H1 (cell line): ENCODE measurements around the gene NHEJ1. TPM values are rescaled to one million over a fixed set of nuclear protein-coding genes. Genes with fewer than 3 reads are reported as not detected.

Experiments used
- CTCF ChIA-PET: fragments of 300-600 bp; sonication (Branson Sonifier 250); formaldehyde crosslinking; loops from one replicate; lab custom pipeline; 2021; ENCODE audit not compliant: partially characterized antibody; lab: Charles Lee
- POLR2A ChIA-PET: fragments of 300-600 bp; sonication (Branson Sonifier 250); formaldehyde crosslinking; loops from one replicate; lab custom pipeline; 2021; ENCODE audit warnings: inconsistent platforms; ENCODE audit not compliant: partially characterized antibody; lab: Charles Lee
- DNase-seq, 2 experiments: peaks; one replicate each; pipeline versions ENCODE4 v3.0.0 to v3.0.0-alpha.2; 2010 to 2022; ENCODE audit warnings: low spot score in 2 of 2, low read depth in 1 of 2, mixed read lengths in 1 of 2
- FAIRE-seq: peaks from 2 replicates; lab custom pipeline; 2011; peaks lifted over from hg19 to GRCh38; lab: Jason Lieb, UNC
- H2AFZ ChIP-seq: 2 replicates; pipeline ENCODE4 v1.8.1; 2012; ENCODE audit warnings: low read length, inconsistent platforms
- H2AK5ac ChIP-seq: 2 replicates; pipeline ENCODE4 v1.6.1; 2013; ENCODE audit warnings: low read depth, low read length
- H2BK120ac ChIP-seq: replicated peaks from 2 replicates; pipeline ENCODE3; 2013; ENCODE audit warnings: low read depth, low read length, inconsistent platforms
- H2BK12ac ChIP-seq: 2 replicates; pipeline ENCODE4 v1.6.1; 2013; ENCODE audit warnings: low read depth, low read length
- H2BK15ac ChIP-seq: 2 replicates; pipeline ENCODE4 v1.6.1; 2013; ENCODE audit warnings: low read length
- H2BK20ac ChIP-seq: 2 replicates; pipeline ENCODE4 v1.6.1; 2013; ENCODE audit warnings: low read length
- H2BK5ac ChIP-seq: 2 replicates; pipeline ENCODE4 v1.6.1; 2013; ENCODE audit warnings: low read depth, low read length
- H3K14ac ChIP-seq: 2 replicates; pipeline ENCODE4 v1.6.1; 2013; ENCODE audit warnings: inconsistent platforms; ENCODE audit not compliant: insufficient read length
- H3K18ac ChIP-seq: 2 replicates; pipeline ENCODE4 v1.6.1; 2013; ENCODE audit warnings: low read length; ENCODE audit errors: extremely low read depth
- H3K23ac ChIP-seq: 2 replicates; pipeline ENCODE4 v1.6.1; 2013; ENCODE audit warnings: inconsistent platforms; ENCODE audit not compliant: insufficient read length
- H3K23me2 ChIP-seq: 2 replicates; pipeline ENCODE4 v1.6.1; 2013; ENCODE audit warnings: low read depth, low read length
- H3K27ac ChIP-seq: 2 replicates; pipeline ENCODE4 v1.6.1; 2011; ENCODE audit warnings: low read depth, low read length, inconsistent platforms
- H3K27me3 ChIP-seq, 4 experiments: replicated peaks in 1 of 4; 1 replicate in 1 of 4; 2 replicates in 3 of 4; pipeline versions ENCODE4 v1.6.1 to v1.8.1; 2011 to 2013; ENCODE audit warnings: low read length in 3 of 4, mild to moderate bottlenecking in 3 of 4, inconsistent platforms in 2 of 4, mixed read lengths in 2 of 4, moderate library complexity in 1 of 4; ENCODE audit not compliant: control insufficient read depth in 3 of 4, insufficient read depth in 3 of 4; ENCODE audit errors: extremely low read depth in 1 of 4
- H3K36me3 ChIP-seq, 4 experiments: 2 replicates each; pipeline versions ENCODE4 v1.6.1 to v1.8.1; 2011 to 2013; ENCODE audit warnings: mild to moderate bottlenecking in 4 of 4, low read length in 3 of 4, moderate library complexity in 2 of 4, control low read depth in 1 of 4, inconsistent platforms in 1 of 4; ENCODE audit not compliant: insufficient read depth in 4 of 4, control insufficient read depth in 2 of 4
- H3K4ac ChIP-seq: replicated peaks from 2 replicates; pipeline ENCODE3; 2013; ENCODE audit warnings: low read length, low read depth, mixed read lengths, inconsistent platforms; ENCODE audit not compliant: insufficient read length
- H3K4me1 ChIP-seq, 4 experiments: replicated peaks in 1 of 4; 1 replicate in 1 of 4; 2 replicates in 3 of 4; pipeline versions ENCODE4 v1.6.1 to v1.8.1; 2011 to 2013; ENCODE audit warnings: low read length in 3 of 4, inconsistent platforms in 2 of 4, mixed read lengths in 1 of 4; ENCODE audit not compliant: insufficient read depth in 4 of 4, control insufficient read depth in 3 of 4
- H3K4me2 ChIP-seq, 2 experiments: 2 replicates each; pipeline versions ENCODE4 v1.6.1 to v1.8.1; 2011 to 2013; ENCODE audit warnings: low read depth in 2 of 2, low read length in 2 of 2, control low read depth in 1 of 2, inconsistent platforms in 1 of 2, mild to moderate bottlenecking in 1 of 2; ENCODE audit not compliant: insufficient read depth in 1 of 2
- H3K4me3 ChIP-seq, 4 experiments: fragments of 200-600, 300-600 bp in 1 of 4; sonication (generic), shearing (Covaris generic), sonication (Bioruptor Twin) in 1 of 4; 2 replicates each; pipeline versions ENCODE4 v1.5.1 to v1.8.1; 2011 to 2016; ENCODE audit warnings: low read length in 4 of 4, low read depth in 3 of 4, control low read depth in 2 of 4, inconsistent platforms in 2 of 4, mild to moderate bottlenecking in 2 of 4, mixed read lengths in 1 of 4, moderate library complexity in 1 of 4; ENCODE audit not compliant: insufficient read depth in 2 of 4; ENCODE audit errors: extremely low read depth in 1 of 4
- H3K56ac ChIP-seq: replicated peaks from 2 replicates; pipeline ENCODE3; 2013; ENCODE audit warnings: low read depth, mild to moderate bottlenecking, mixed read lengths, low read length, inconsistent platforms; ENCODE audit not compliant: insufficient read length
- H3K79me1 ChIP-seq: 2 replicates; pipeline ENCODE4 v1.6.1; 2013; ENCODE audit warnings: low read depth, low read length, control low read depth
- H3K79me2 ChIP-seq, 2 experiments: 2 replicates each; pipeline versions ENCODE4 v1.6.1 to v1.8.1; 2012 to 2013; ENCODE audit warnings: low read length in 2 of 2, mild to moderate bottlenecking in 2 of 2, inconsistent platforms in 1 of 2; ENCODE audit not compliant: insufficient read depth in 2 of 2, control insufficient read depth in 1 of 2
- H3K9ac ChIP-seq, 4 experiments: replicated peaks in 1 of 4; 1 replicate in 1 of 4; 2 replicates in 3 of 4; pipeline versions ENCODE4 v1.6.1 to v1.8.1; 2011 to 2013; ENCODE audit warnings: low read depth in 3 of 4, low read length in 3 of 4, control low read depth in 2 of 4, mild to moderate bottlenecking in 2 of 4, moderate library complexity in 2 of 4, inconsistent platforms in 1 of 4; ENCODE audit errors: extremely low read depth in 1 of 4
- H3K9me3 ChIP-seq, 2 experiments: 2 replicates each; pipeline versions ENCODE4 v1.6.1 to v1.8.1; 2012 to 2013; ENCODE audit warnings: mild to moderate bottlenecking in 2 of 2, moderate library complexity in 2 of 2, control low read depth in 1 of 2, inconsistent platforms in 1 of 2, low read depth in 1 of 2, low read length in 1 of 2, mixed read lengths in 1 of 2; ENCODE audit not compliant: insufficient read depth in 2 of 2
- H4K20me1 ChIP-seq, 2 experiments: replicated peaks in 1 of 2; 2 replicates each; pipeline versions ENCODE3 to v1.8.1; 2011 to 2013; ENCODE audit warnings: inconsistent platforms in 2 of 2, low read length in 2 of 2, mild to moderate bottlenecking in 1 of 2; ENCODE audit not compliant: insufficient read depth in 2 of 2, control insufficient read depth in 1 of 2
- H4K5ac ChIP-seq: 2 replicates; pipeline ENCODE4 v1.6.1; 2013; ENCODE audit warnings: low read length, low read depth, mixed read lengths, inconsistent platforms; ENCODE audit not compliant: insufficient read length
- H4K8ac ChIP-seq: 2 replicates; pipeline ENCODE4 v1.8.0; 2013; ENCODE audit warnings: mild to moderate bottlenecking, moderate library complexity, low read length, inconsistent platforms; ENCODE audit not compliant: insufficient read depth; ENCODE audit errors: extremely low read depth
- H4K91ac ChIP-seq: replicated peaks from 2 replicates; pipeline ENCODE3; 2013; ENCODE audit warnings: low read length, mixed read lengths, inconsistent platforms; ENCODE audit not compliant: insufficient read length
- ASH2L ChIP-seq: fragments of 200-600, 300-600 bp; sonication (generic); IDR thresholded peaks from one replicate; pipeline ENCODE4 v1.7.1; 2017; ENCODE audit warnings: low read length
- FOSL1 ChIP-seq: IDR thresholded peaks from 2 replicates; pipeline ENCODE4 v1.6.1; 2011; ENCODE audit warnings: mild to moderate bottlenecking, low read depth, low read length, moderate library complexity; ENCODE audit not compliant: insufficient read depth
- GABPA ChIP-seq: IDR thresholded peaks from 2 replicates; pipeline ENCODE4 v1.6.1; 2011; ENCODE audit warnings: mild to moderate bottlenecking, low read length, moderate library complexity, borderline replicate concordance; ENCODE audit not compliant: insufficient read depth
- GTF2F1 ChIP-seq: IDR thresholded peaks from 2 replicates; pipeline ENCODE4 v1.6.1; 2012; ENCODE audit warnings: low read depth, low read length, improper control_type of control experiment, borderline replicate concordance
- JUN ChIP-seq: IDR thresholded peaks from 2 replicates; pipeline ENCODE4 v1.6.1; 2011; ENCODE audit warnings: low read depth, mild to moderate bottlenecking, improper control_type of control experiment, low read length
- NANOG ChIP-seq: IDR thresholded peaks from 2 replicates; pipeline ENCODE4 v1.6.1; 2011; ENCODE audit warnings: low read length, low read depth, mild to moderate bottlenecking, inconsistent platforms; ENCODE audit not compliant: insufficient read depth, poor library complexity, severe bottlenecking
- NRF1 ChIP-seq: IDR thresholded peaks from 2 replicates; pipeline ENCODE4 v1.6.1; 2011; ENCODE audit warnings: mild to moderate bottlenecking, low read depth, low read length, improper control_type of control experiment
- RAD21 ChIP-seq, 2 experiments: IDR thresholded peaks in 1 of 2; conservative IDR thresholded peaks in 1 of 2; 2 replicates each; pipeline ENCODE4 v1.6.1; 2011; ENCODE audit warnings: low read depth in 2 of 2, low read length in 2 of 2, improper control_type of control experiment in 1 of 2, inconsistent platforms in 1 of 2, mild to moderate bottlenecking in 1 of 2, moderate library complexity in 1 of 2
- SIN3A ChIP-seq, 2 experiments: IDR thresholded peaks in 1 of 2; conservative IDR thresholded peaks in 1 of 2; 2 replicates each; pipeline ENCODE4 v1.6.1; 2011 to 2012; ENCODE audit warnings: low read length in 2 of 2, improper control_type of control experiment in 1 of 2, low read depth in 1 of 2, mild to moderate bottlenecking in 1 of 2
- SP1 ChIP-seq: IDR thresholded peaks from 2 replicates; pipeline ENCODE4 v1.6.1; 2011; ENCODE audit warnings: low read depth, low read length
- SP4 ChIP-seq: IDR thresholded peaks from 2 replicates; pipeline ENCODE4 v1.6.1; 2012; ENCODE audit warnings: low read length, inconsistent platforms
- YY1 ChIP-seq: IDR thresholded peaks from 2 replicates; pipeline ENCODE4 v1.6.1; 2011; ENCODE audit warnings: low read depth, mild to moderate bottlenecking, low read length
- WGBS, 2 experiments: shearing (Covaris generic) in 1 of 2; methylation state at CpG; one replicate each; pipeline versions ENCODE4 v1.1.6 to v1.1.7; 2013 to 2015; ENCODE audit warnings: low lambda C conversion rate in 2 of 2, mixed read lengths in 2 of 2, inconsistent platforms in 1 of 2, low coverage in 1 of 2, missing lambda C conversion rate in 1 of 2; ENCODE audit not compliant: insufficient replicate concordance in 2 of 2, insufficient coverage in 1 of 2, insufficient read length in 1 of 2; ENCODE audit errors: extremely low coverage in 1 of 2, missing lambda C conversion rate in 1 of 2; 5-methylcytosine and 5-hydroxymethylcytosine counted together
- polyA plus RNA-seq, 7 experiments: library from polyadenylated mRNA; depleted of rRNA in 3 of 7; stranded (reverse) in 5 of 7; unstranded in 2 of 7; fragments of >200 nt in 5 of 7; fragments of 200-250 nt in 2 of 7; gene quantifications; 1 replicate in 5 of 7; 2 replicates in 1 of 7; 4 replicates in 1 of 7; pipeline versions ENCODE4 v1.2.1 to v1.2.3, GENCODE V29; 2011 to 2013; ENCODE audit warnings: missing spikeins in 2 of 7, mixed read lengths in 2 of 7
- total RNA-seq: library from RNA; stranded (reverse); fragmentation: NEBNext Ultra II Directional; extraction: Animal tissue kit (Norgen Biotek cat#: 25700); gene quantifications from 2 replicates; pipeline ENCODE4 v1.2.1, GENCODE V29; 2021

NHEJ1 gene
- total and polyA plus RNA-seq, 2 of the 8 experiments (the other 6 are each of a cell fraction or from before 2014, with no cell fraction given): 22.7 to 24.1 TPM

DNA sequence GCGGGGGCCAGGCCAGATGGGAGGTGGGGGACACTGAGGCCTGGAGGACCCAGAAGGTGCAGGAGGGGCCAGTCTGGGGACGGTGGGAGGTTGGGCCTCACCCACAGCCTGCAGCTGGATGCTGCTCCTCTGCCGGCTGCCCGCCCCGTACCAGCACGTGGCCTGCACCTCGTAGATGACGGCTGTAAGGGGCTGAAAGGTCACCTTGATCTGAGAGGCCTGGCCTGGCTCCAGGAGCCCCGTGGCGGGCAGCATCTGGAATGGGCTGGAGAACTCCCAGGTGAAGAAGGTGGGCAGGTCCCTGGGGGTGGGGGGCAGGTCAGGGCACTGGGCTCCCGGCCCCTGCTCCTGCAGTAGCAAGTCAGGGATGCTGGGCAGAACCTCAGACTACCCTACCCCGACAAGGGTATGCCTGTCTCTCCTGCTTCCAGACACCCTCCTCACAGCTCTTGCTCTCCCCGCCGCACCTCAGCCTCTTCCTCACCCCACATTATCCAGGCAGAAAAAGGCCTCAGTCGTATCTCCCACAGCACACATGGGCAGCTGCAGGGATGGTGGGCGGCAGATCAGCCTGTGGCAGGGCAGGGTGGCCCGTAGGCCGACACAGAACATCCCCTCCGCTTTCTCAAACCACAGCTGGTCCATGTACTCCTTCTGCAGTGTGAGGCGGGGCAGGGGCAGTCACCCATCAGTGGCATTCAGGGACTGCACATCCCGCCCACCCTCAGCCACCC lies 129.4 kb downstream of the NHEJ1 start:
- no peak overlapping the region for H3K56ac ChIP-seq
- no peak overlapping the region for H2BK15ac ChIP-seq
- no peaks in the 10 kb centered on the region for H3K79me1 ChIP-seq
- H2BK5ac ChIP-seq: no peak overlapping the region
- no peak overlapping the region for H3K4me3 ChIP-seq
- no peak overlapping the region for H3K4me2 ChIP-seq
- no peaks in the 10 kb centered on the region for H3K9me3 ChIP-seq
- H4K8ac ChIP-seq: no peak overlapping the region; the same call in 1 of the 2 replicates
- H2BK20ac ChIP-seq: no peak overlapping the region
- H3K27ac ChIP-seq: no peak overlapping the region
- ChIA-PET CTCF (interaction anchor here (0.6 to 45.5 kb wide), 15 partner anchors 13 to 282 kb away, joined by 3 to 1006 read pairs (median 7); partner anchors contain the start of genes CFAP65, CRYBA2, IHH and NHEJ1), POLR2A (interaction anchor here (1.1 kb wide), 1 partner anchor 10 kb away, joined by 4 read pairs; the partner anchor contains the start of gene CFAP65)
- DNase-seq (no peak), FAIRE-seq (no peak)
- peaks cover 0 to 3% (median under 1%) of the 10 kb centered on the region in 4 experiments; a peak in 2 of 7 replicates for H3K4me1 ChIP-seq
- 0 out of 2 replicates have a peak overlapping the region, but pooled peaks have one; percentile 53 for H2AK5ac ChIP-seq
- H3K27me3 ChIP-seq: no peaks in the 10 kb centered on the region
- no peaks in the 10 kb centered on the region for H3K23me2 ChIP-seq
- no peaks in the 10 kb centered on the region for H3K36me3 ChIP-seq
- no peak overlapping the region for H3K4ac ChIP-seq
- no peaks in the 10 kb centered on the region for H3K79me2 ChIP-seq
- H2BK120ac ChIP-seq: no peak overlapping the region
- H3K9ac ChIP-seq: no peak overlapping the region
- H2BK12ac ChIP-seq: no peak overlapping the region
- H2AFZ ChIP-seq: no peak overlapping the region
- WGBS, 2 experiments: 86% methylated on average over 12 of the region's 21 CpGs; no CpG with 5 or more reads in 1 of the 2 experiments
- H4K20me1 ChIP-seq: peaks cover 0 to 2% of the 10 kb centered on the region in 2 experiments
- H4K91ac ChIP-seq: no peak overlapping the region
- H3K23ac ChIP-seq: no peak overlapping the region
- H4K5ac ChIP-seq: no peak overlapping the region
- H3K14ac ChIP-seq: no peak overlapping the region
- H3K18ac ChIP-seq: no peak overlapping the region
- no peak for TF ChIP-seq YY1
- no peak for TF ChIP-seq GTF2F1
- no peak for TF ChIP-seq SP4
- TF ChIP-seq JUN: no peak
- no peak for TF ChIP-seq FOSL1
- no peak for TF ChIP-seq NRF1
- no peak for TF ChIP-seq ASH2L
- TF ChIP-seq GABPA: no peak
- TF ChIP-seq RAD21 (IDR thresholded peaks at IDR 0.05 in 1 of 2, conservative IDR thresholded peaks at IDR 0.05 in 1 of 2; ENCODE audit: low read depth in 2 of 2, low read length in 2 of 2): no peak
- TF ChIP-seq SIN3A (conservative IDR thresholded peaks at IDR 0.05 in 1 of 2, IDR thresholded peaks at IDR 0.05 in 1 of 2; ENCODE audit: low read depth in 1 of 2, low read length in 2 of 2): no peak
- no peak for TF ChIP-seq SP1
- no peak for TF ChIP-seq NANOG
